K562 (cell line): ENCODE data around the gene GANAB. TPM values are rescaled to one million over a fixed set of nuclear protein-coding genes. Genes with fewer than 3 reads are reported as not detected.

ENCODE experiments used
- BMI1 ChIP-seq: fragments of 150-350 bp; IDR thresholded peaks from 2 replicates; pipeline ENCODE4 v1.6.1; 2014; ENCODE audit warnings: low read length
- CBFA2T2 ChIP-seq: fragments of 450-650 bp; conservative IDR thresholded peaks from 2 replicates; pipeline ENCODE4 v1.6.1; 2017; ENCODE audit warnings: mild to moderate bottlenecking
- CC2D1A ChIP-seq: fragments of 450-650 bp; IDR thresholded peaks from 2 replicates; pipeline ENCODE4 v1.6.1; 2017; ENCODE audit warnings: mild to moderate bottlenecking
- ETV6 ChIP-seq, 3 experiments: fragments of 150-350 bp in 1 of 3; sonication (generic) in 1 of 3; formaldehyde crosslinking in 1 of 3; IDR thresholded peaks; 2 replicates each; pipeline versions ENCODE4 v1.6.1 to v1.8.0; 2014 to 2022; ENCODE audit warnings: borderline replicate concordance in 2 of 3, low read depth in 2 of 3, antibody characterized with exemption in 1 of 3, low read length in 1 of 3, mild to moderate bottlenecking in 1 of 3, missing genetic modification reagents in 1 of 3
- FOXA3 ChIP-seq, 2 experiments: fragments of 450-650 bp in 1 of 2; sonication (generic) in 1 of 2; formaldehyde crosslinking; IDR thresholded peaks in 1 of 2; conservative IDR thresholded peaks in 1 of 2; 2 replicates each; pipeline versions ENCODE4 v1.4.0 to v1.8.0; 2020 to 2022; ENCODE audit warnings: mild to moderate bottlenecking in 2 of 2, missing genetic modification reagents in 1 of 2
- FOXK2 ChIP-seq, 2 experiments: fragments of 450-650 bp; IDR thresholded peaks in 1 of 2; conservative IDR thresholded peaks in 1 of 2; 2 replicates each; pipeline ENCODE4 v1.6.1; 2016; ENCODE audit warnings: low read depth in 2 of 2, mild to moderate bottlenecking in 1 of 2
- NR2C2 ChIP-seq, 2 experiments: fragments of 200-800 bp in 1 of 2; sonication (Bioruptor generic) in 1 of 2; sonication (generic) in 1 of 2; formaldehyde crosslinking in 1 of 2; IDR thresholded peaks; 2 replicates each; pipeline versions ENCODE4 v1.6.1 to v1.8.0; 2016 to 2022; ENCODE audit warnings: mild to moderate bottlenecking in 1 of 2, missing compliant biosample characterization in 1 of 2, missing genetic modification characterization in 1 of 2, missing genetic modification reagents in 1 of 2
- RBM14 ChIP-seq: fragments of 200-400 bp; formaldehyde crosslinking; IDR thresholded peaks from 2 replicates; pipeline ENCODE4 v1.6.1; 2018; ENCODE audit warnings: low read depth, mild to moderate bottlenecking, low read length, moderate library complexity, borderline replicate concordance; ENCODE audit not compliant: insufficient read depth
- STAT5A ChIP-seq: IDR thresholded peaks from 2 replicates; pipeline ENCODE4 v1.6.1; 2012; ENCODE audit warnings: low read length, inconsistent platforms, borderline replicate concordance
- TCF3 ChIP-seq: sonication (generic); formaldehyde crosslinking; IDR thresholded peaks from 2 replicates; pipeline ENCODE4 v1.4.0; 2020; ENCODE audit warnings: mild to moderate bottlenecking, missing genetic modification reagents
- TCF7 ChIP-seq: sonication (generic); IDR thresholded peaks from 2 replicates; pipeline ENCODE4 v1.6.1; 2016; ENCODE audit warnings: antibody characterized with exemption, borderline replicate concordance
- TCF7L2 ChIP-seq: fragments of 150-350 bp; IDR thresholded peaks from 2 replicates; pipeline ENCODE4 v1.6.1; 2016; ENCODE audit warnings: low read depth, mild to moderate bottlenecking, low read length, moderate library complexity
- TOE1 ChIP-seq, 2 experiments: fragments of 450-650 bp in 1 of 2; sonication (generic) in 1 of 2; formaldehyde crosslinking in 1 of 2; IDR thresholded peaks; 2 replicates each; pipeline versions ENCODE4 v1.7.1 to v1.8.0; 2016 to 2022; ENCODE audit warnings: borderline replicate concordance in 2 of 2, mild to moderate bottlenecking in 2 of 2, antibody characterized with exemption in 1 of 2, inconsistent platforms in 1 of 2, low read depth in 1 of 2, missing genetic modification reagents in 1 of 2, moderate library complexity in 1 of 2
- U2AF2 ChIP-seq: fragments of 200-400 bp; formaldehyde crosslinking; optimal IDR thresholded peaks from 2 replicates; pipeline ENCODE3; 2017; ENCODE audit warnings: low read depth, mild to moderate bottlenecking, low read length
- ZBTB7A ChIP-seq: IDR thresholded peaks from 2 replicates; pipeline ENCODE4 v1.6.1; 2011; ENCODE audit warnings: low read depth, mild to moderate bottlenecking, low read length, moderate library complexity, borderline replicate concordance; ENCODE audit not compliant: control insufficient read depth
- ZFP36 ChIP-seq: fragments of 150-350 bp; IDR thresholded peaks from 2 replicates; pipeline ENCODE4 v1.6.1; 2018; ENCODE audit warnings: low read length, low read depth; ENCODE audit not compliant: partially characterized antibody
- ZKSCAN3 ChIP-seq: fragments of 250-450 bp; sonication (Bioruptor Pico); IDR thresholded peaks from 2 replicates; pipeline ENCODE4 v1.4.0; 2020
- ZNF23 ChIP-seq: fragments of 250-450 bp; sonication (Bioruptor Pico); IDR thresholded peaks from 2 replicates; pipeline ENCODE4 v1.4.0; 2020; ENCODE audit warnings: mild to moderate bottlenecking
- ZNF24 ChIP-seq: fragments of 450-650 bp; IDR thresholded peaks from 2 replicates; pipeline ENCODE4 v1.6.1; 2016
- polyA plus RNA-seq, 8 experiments: library from polyadenylated mRNA; depleted of rRNA in 4 of 8; stranded (reverse) in 5 of 8; unstranded in 3 of 8; fragments of >200 nt; fragmentation: Nextera tagmentation in 2 of 8; fragmentation: Illumina TruSeq in 1 of 8; extraction: Ambion mirVana in 2 of 8; extraction: Trizol in 1 of 8; gene quantifications; 2 replicates each; pipeline versions ENCODE4 v1.2.1 to v1.2.3, GENCODE V29; 2011 to 2014; ENCODE audit warnings: inconsistent platforms in 1 of 8, missing spikeins in 1 of 8
- total RNA-seq, 7 experiments: library from RNA; depleted of rRNA in 6 of 7; stranded (reverse); fragments of >200 nt in 6 of 7; fragmentation: Illumina TruSeq in 2 of 7; extraction: Trizol in 2 of 7; gene quantifications; 2 replicates each; pipeline versions ENCODE4 v1.2.1 to v1.2.3, GENCODE V29; 2011 to 2021; ENCODE audit warnings: low replicate concordance in 1 of 7
- TF ChIP-seq, protein P1 (sequence below): fragments of 450-650 bp; IDR thresholded peaks from 2 replicates; pipeline ENCODE4 v1.6.1; 2017; ENCODE audit warnings: mild to moderate bottlenecking, moderate library complexity
- TF ChIP-seq, protein P2 (sequence below): IDR thresholded peaks from 2 replicates; pipeline ENCODE4 v1.6.1; 2011; ENCODE audit warnings: borderline replicate concordance, low read depth, mild to moderate bottlenecking, moderate library complexity, low read length; ENCODE audit not compliant: insufficient read depth, poor library complexity, severe bottlenecking
- TF ChIP-seq, protein P3 (sequence below): fragments of 450-650 bp; IDR thresholded peaks from 2 replicates; pipeline ENCODE4 v1.6.1; 2016; ENCODE audit warnings: low read depth, mild to moderate bottlenecking, moderate library complexity
- TF ChIP-seq, protein P4 (sequence below): fragments of 250-450 bp; sonication (Bioruptor Pico); IDR thresholded peaks from 2 replicates; pipeline ENCODE4 v1.9.0; 2021; ENCODE audit warnings: mild to moderate bottlenecking

The GANAB gene
- total and polyA plus RNA-seq, 9 of the 15 experiments (the other 6 are each of a cell fraction or from before 2014, with no cell fraction given), result 6.5 to 284 (median 161) TPM

GRCh38 chr11:62665075-62665598 is 18.7 kb upstream of the GANAB start, which contains the start of the genes C11orf98 and CSKMT (continued):
- no peak for TF ChIP-seq FOXA3 (CRISPR knock-in tag; conservative IDR thresholded peaks at IDR 0.05 in 1 of 2, IDR thresholded peaks at IDR 0.05 in 1 of 2)
- TF ChIP-seq NR2C2 (CRISPR knock-in tag; IDR thresholded peaks at IDR 0.05), result no peak
- peak; percentile 53; the same call in 1 of the 2 replicates for TF ChIP-seq NR2C2 (tag; IDR thresholded peaks at IDR 0.05)
- no peak for TF ChIP-seq ZKSCAN3 (CRISPR knock-in tag)
- peak; percentile 45; the same call in 1 of the 2 replicates for TF ChIP-seq TCF7
- TF ChIP-seq ETV6 (IDR thresholded peaks at IDR 0.05; ENCODE audit: borderline replicate concordance in 1 of 2, low read depth in 2 of 2, low read length in 1 of 2), result no peak
- no peak for TF ChIP-seq ETV6 (CRISPR knock-in tag; IDR thresholded peaks at IDR 0.05; ENCODE audit: borderline replicate concordance)
- peak; percentile 99 for TF ChIP-seq ZBTB7A
- TF ChIP-seq, protein P1, sequence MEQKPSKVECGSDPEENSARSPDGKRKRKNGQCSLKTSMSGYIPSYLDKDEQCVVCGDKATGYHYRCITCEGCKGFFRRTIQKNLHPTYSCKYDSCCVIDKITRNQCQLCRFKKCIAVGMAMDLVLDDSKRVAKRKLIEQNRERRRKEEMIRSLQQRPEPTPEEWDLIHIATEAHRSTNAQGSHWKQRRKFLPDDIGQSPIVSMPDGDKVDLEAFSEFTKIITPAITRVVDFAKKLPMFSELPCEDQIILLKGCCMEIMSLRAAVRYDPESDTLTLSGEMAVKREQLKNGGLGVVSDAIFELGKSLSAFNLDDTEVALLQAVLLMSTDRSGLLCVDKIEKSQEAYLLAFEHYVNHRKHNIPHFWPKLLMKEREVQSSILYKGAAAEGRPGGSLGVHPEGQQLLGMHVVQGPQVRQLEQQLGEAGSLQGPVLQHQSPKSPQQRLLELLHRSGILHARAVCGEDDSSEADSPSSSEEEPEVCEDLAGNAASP, result no peak
- TF ChIP-seq BMI1, result no peak
- TF ChIP-seq U2AF2, result no peak
- TF ChIP-seq, protein P2, sequence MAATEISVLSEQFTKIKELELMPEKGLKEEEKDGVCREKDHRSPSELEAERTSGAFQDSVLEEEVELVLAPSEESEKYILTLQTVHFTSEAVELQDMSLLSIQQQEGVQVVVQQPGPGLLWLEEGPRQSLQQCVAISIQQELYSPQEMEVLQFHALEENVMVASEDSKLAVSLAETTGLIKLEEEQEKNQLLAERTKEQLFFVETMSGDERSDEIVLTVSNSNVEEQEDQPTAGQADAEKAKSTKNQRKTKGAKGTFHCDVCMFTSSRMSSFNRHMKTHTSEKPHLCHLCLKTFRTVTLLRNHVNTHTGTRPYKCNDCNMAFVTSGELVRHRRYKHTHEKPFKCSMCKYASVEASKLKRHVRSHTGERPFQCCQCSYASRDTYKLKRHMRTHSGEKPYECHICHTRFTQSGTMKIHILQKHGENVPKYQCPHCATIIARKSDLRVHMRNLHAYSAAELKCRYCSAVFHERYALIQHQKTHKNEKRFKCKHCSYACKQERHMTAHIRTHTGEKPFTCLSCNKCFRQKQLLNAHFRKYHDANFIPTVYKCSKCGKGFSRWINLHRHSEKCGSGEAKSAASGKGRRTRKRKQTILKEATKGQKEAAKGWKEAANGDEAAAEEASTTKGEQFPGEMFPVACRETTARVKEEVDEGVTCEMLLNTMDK, result no peak
- TF ChIP-seq, protein P3, sequence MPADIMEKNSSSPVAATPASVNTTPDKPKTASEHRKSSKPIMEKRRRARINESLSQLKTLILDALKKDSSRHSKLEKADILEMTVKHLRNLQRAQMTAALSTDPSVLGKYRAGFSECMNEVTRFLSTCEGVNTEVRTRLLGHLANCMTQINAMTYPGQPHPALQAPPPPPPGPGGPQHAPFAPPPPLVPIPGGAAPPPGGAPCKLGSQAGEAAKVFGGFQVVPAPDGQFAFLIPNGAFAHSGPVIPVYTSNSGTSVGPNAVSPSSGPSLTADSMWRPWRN, result no peak
- 0 out of 2 replicates have a peak, but pooled peaks have one; percentile 66 for TF ChIP-seq ZNF23 (CRISPR knock-in tag)
- no peak for TF ChIP-seq STAT5A
- TF ChIP-seq ZNF24, result no peak
- TF ChIP-seq TCF7L2, result no peak
- TF ChIP-seq CBFA2T2, result no peak
- no peak for TF ChIP-seq RBM14
- peak; percentile 27; the same call in 1 of the 2 replicates for TF ChIP-seq TCF3 (CRISPR knock-in tag)
- TF ChIP-seq, protein P4, sequence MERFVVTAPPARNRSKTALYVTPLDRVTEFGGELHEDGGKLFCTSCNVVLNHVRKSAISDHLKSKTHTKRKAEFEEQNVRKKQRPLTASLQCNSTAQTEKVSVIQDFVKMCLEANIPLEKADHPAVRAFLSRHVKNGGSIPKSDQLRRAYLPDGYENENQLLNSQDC, result peak; percentile 98
- TF ChIP-seq ZFP36, result peak; percentile 57
- 0 out of 2 replicates have a peak, but pooled peaks have one; percentile 40 for TF ChIP-seq TOE1 (IDR thresholded peaks at IDR 0.05; ENCODE audit: borderline replicate concordance)
- 0 out of 2 replicates have a peak, but pooled peaks have one; percentile 17 for TF ChIP-seq TOE1 (CRISPR knock-in tag; IDR thresholded peaks at IDR 0.05; ENCODE audit: borderline replicate concordance, low read depth)
- 0 out of 4 replicates have a peak, but pooled peaks of 1 of the 2 experiments have one; percentile 17 for TF ChIP-seq FOXK2 (conservative IDR thresholded peaks at IDR 0.05 in 1 of 2, IDR thresholded peaks at IDR 0.05 in 1 of 2; ENCODE audit: low read depth in 2 of 2)
- no peak for TF ChIP-seq CC2D1A
